ENCODE data around the gene FYB1. TPM values are rescaled to one million over a fixed set of nuclear protein-coding genes. Genes with fewer than 3 reads are reported as not detected.

FYB1 gene
- total and polyA plus RNA-seq, 2 experiments from 2014 or later = not detected

- TF ChIP-seq ZNF114 (CRISPR knock-in tag; IDR thresholded peaks at IDR 0.05) = no peak
- TF ChIP-seq POLR2AphosphoS5 (IDR thresholded peaks at IDR 0.05; ENCODE audit: low read depth) = no peak
- no peak for TF ChIP-seq CTCF (conservative IDR thresholded peaks at IDR 0.05; ENCODE audit: low read depth in 2 of 2)
- TF ChIP-seq ETS1 (IDR thresholded peaks at IDR 0.05) = no peak
- TF ChIP-seq EZH2 (IDR thresholded peaks at IDR 0.05; ENCODE audit: low read depth, unreplicated experiment) = no peak
- no peak for TF ChIP-seq JUNB (IDR thresholded peaks at IDR 0.05; ENCODE audit: unreplicated experiment)
- TF ChIP-seq NANOG (IDR thresholded peaks at IDR 0.05; ENCODE audit: borderline replicate concordance) = no peak
- TF ChIP-seq ZNF331 (CRISPR knock-in tag; IDR thresholded peaks at IDR 0.05; ENCODE audit: low read depth) = no peak
- no peak for TF ChIP-seq CREB1 (CRISPR knock-in tag; IDR thresholded peaks at IDR 0.05; ENCODE audit: low read depth)
- no peak for TF ChIP-seq EZH2phosphoT487 (IDR thresholded peaks at IDR 0.05; ENCODE audit: unreplicated experiment)
These were observed 163.5 kb downstream of the FYB1 start (continued) for GRCh38 chr5:39055768-39056398.

Other genes with a start within 250 kb of the FYB1 start
- gene RICTOR, start 145.2 kb downstream of the FYB1 start, total RNA-seq (2014; rRNA removed; shearing (Covaris generic)) = 27.4 and 30.2 TPM in 2 replicates
- gene RICTOR, start 145.2 kb downstream of the FYB1 start, polyA plus RNA-seq (2016; fragmentation: Nextera tagmentation; extraction: Ambion mirVana) = 7.0 and 9.9 TPM in 2 replicates
- 2.8 TPM in 1 of 2 replicates, not detected in the other for gene C9, start 144.9 kb upstream of the FYB1 start, total RNA-seq (2014; rRNA removed; shearing (Covaris generic))
- gene C9, start 144.9 kb upstream of the FYB1 start, polyA plus RNA-seq (2016; fragmentation: Nextera tagmentation; extraction: Ambion mirVana) = not detected in 2 replicates
- gene DAB2, start 205.4 kb upstream of the FYB1 start, total RNA-seq (2014; rRNA removed; shearing (Covaris generic)) = 2.6 and 8.4 TPM in 2 replicates
- gene DAB2, start 205.4 kb upstream of the FYB1 start, polyA plus RNA-seq (2016; fragmentation: Nextera tagmentation; extraction: Ambion mirVana) = 6.0 and 6.4 TPM in 2 replicates

All from GM23338 (cell line).